ENCODE results near the gene C16orf46. TPM values are rescaled to one million over a fixed set of nuclear protein-coding genes. Genes with fewer than 3 reads are reported as not detected.

The C16orf46 gene
- total and polyA plus RNA-seq, 9 of the 15 experiments (the other 6 are each of a cell fraction or from before 2014, with no cell fraction given): 0.10 to 0.98 (median 0.41) TPM; not detected in 1

GRCh38 chr16:81073560-81074330, 3.3 kb downstream of the C16orf46 start:
- FAIRE-seq (no peak), DNase-seq (ENCODE audit: extremely low read depth in 1 of 4, low spot score in 3 of 4) (no peak), ATAC-seq (no peak)
- ChIA-PET CTCF (ENCODE audit: low intra/inter-chr PET ratio) (no interaction called here), POLR2A (no interaction called here)
- no peak overlapping the region for H3K4me2 ChIP-seq (ENCODE audit: insufficient read depth, low read length)
- no peaks in the 10 kb centered on the region for H4K20me1 ChIP-seq (replicated peaks; ENCODE audit: control insufficient read depth, insufficient read depth, low read length)
- H3K9ac ChIP-seq (ENCODE audit: insufficient read depth in 1 of 2, low read depth in 2 of 2, low read length in 2 of 2): no peak overlapping the region
- H3K36me3 ChIP-seq (ENCODE audit: control insufficient read depth, insufficient read depth, low read length): no peaks in the 10 kb centered on the region
- no peaks in the 10 kb centered on the region for H3K9me3 ChIP-seq (replicated peaks; ENCODE audit: control insufficient read depth, insufficient read depth, low read depth, low read length)
- intact Hi-C loops (cut with micrococcal nuclease) (no loop called here), in situ Hi-C loops (cut with MboI) (no loop called here)
- no TSS peak for BruUV-seq (replicated peaks)
- 54% methylated on average over 5 of the region's 5 CpGs for WGBS (ENCODE audit: insufficient coverage, low coverage, missing lambda C conversion rate)
- no peak overlapping the region for H3K27ac ChIP-seq (ENCODE audit: extremely low read depth, low read depth, low read length)
- H3K27me3 ChIP-seq (ENCODE audit: control insufficient read depth in 2 of 2, insufficient read depth in 2 of 2, low read length in 2 of 2): no peaks in the 10 kb centered on the region
- H3K79me2 ChIP-seq (ENCODE audit: control insufficient read depth, insufficient read depth, low read length): no peaks in the 10 kb centered on the region
- no peaks in the 10 kb centered on the region for H3K9me1 ChIP-seq (ENCODE audit: control insufficient read depth, insufficient read depth, low read length)
- H3K4me3 ChIP-seq: no peak overlapping the region
- no peak overlapping the region for H2AFZ ChIP-seq (ENCODE audit: low read depth, low read length)
- H3K4me1 ChIP-seq (replicated peaks in 1 of 2; ENCODE audit: control insufficient read depth in 2 of 2, insufficient read depth in 2 of 2, low read length in 2 of 2): peaks cover 10 to 16% of the 10 kb centered on the region in 2 experiments; a peak in 4 of 5 replicates
- TF ChIP-seq DLX4 (CRISPR knock-in tag; IDR thresholded peaks at IDR 0.05) (no peak), THRAP3 (IDR thresholded peaks at IDR 0.05; ENCODE audit: borderline replicate concordance) (no peak), NR3C1 (CRISPR knock-in tag; IDR thresholded peaks at IDR 0.05) (no peak), ZNF280A (IDR thresholded peaks at IDR 0.05; ENCODE audit: low read depth, partially characterized antibody) (no peak), STAT6 (CRISPR knock-in tag; IDR thresholded peaks at IDR 0.05) (no peak), MITF (IDR thresholded peaks at IDR 0.05) (no peak), ZNF277 (CRISPR knock-in tag; IDR thresholded peaks at IDR 0.05; ENCODE audit: borderline replicate concordance) (no peak), FOXK2 (conservative IDR thresholded peaks at IDR 0.05 in 1 of 2, IDR thresholded peaks at IDR 0.05 in 1 of 2; ENCODE audit: low read depth in 2 of 2) (no peak)
